H1 (cell line): ENCODE measurements around the gene HINT3. TPM values are rescaled to one million over a fixed set of nuclear protein-coding genes. Genes with fewer than 3 reads are reported as not detected.

Experiments
- CTCF ChIA-PET: fragments of 300-600 bp; sonication (Branson Sonifier 250); formaldehyde crosslinking; loops from one replicate; lab custom pipeline; 2021; ENCODE audit not compliant: partially characterized antibody; lab: Charles Lee
- POLR2A ChIA-PET: fragments of 300-600 bp; sonication (Branson Sonifier 250); formaldehyde crosslinking; loops from one replicate; lab custom pipeline; 2021; ENCODE audit warnings: inconsistent platforms; ENCODE audit not compliant: partially characterized antibody; lab: Charles Lee
- DNase-seq, 2 experiments: peaks; one replicate each; pipeline versions ENCODE4 v3.0.0 to v3.0.0-alpha.2; 2010 to 2022; ENCODE audit warnings: low spot score in 2 of 2, low read depth in 1 of 2, mixed read lengths in 1 of 2
- FAIRE-seq: peaks from 2 replicates; lab custom pipeline; 2011; peaks lifted over from hg19 to GRCh38; lab: Jason Lieb, UNC
- H2AFZ ChIP-seq: 2 replicates; pipeline ENCODE4 v1.8.1; 2012; ENCODE audit warnings: low read length, inconsistent platforms
- H2AK5ac ChIP-seq: 2 replicates; pipeline ENCODE4 v1.6.1; 2013; ENCODE audit warnings: low read depth, low read length
- H2BK120ac ChIP-seq: replicated peaks from 2 replicates; pipeline ENCODE3; 2013; ENCODE audit warnings: low read depth, low read length, inconsistent platforms
- H2BK12ac ChIP-seq: 2 replicates; pipeline ENCODE4 v1.6.1; 2013; ENCODE audit warnings: low read depth, low read length
- H2BK15ac ChIP-seq: 2 replicates; pipeline ENCODE4 v1.6.1; 2013; ENCODE audit warnings: low read length
- H2BK20ac ChIP-seq: 2 replicates; pipeline ENCODE4 v1.6.1; 2013; ENCODE audit warnings: low read length
- H2BK5ac ChIP-seq: 2 replicates; pipeline ENCODE4 v1.6.1; 2013; ENCODE audit warnings: low read depth, low read length
- H3K14ac ChIP-seq: 2 replicates; pipeline ENCODE4 v1.6.1; 2013; ENCODE audit warnings: inconsistent platforms; ENCODE audit not compliant: insufficient read length
- H3K18ac ChIP-seq: 2 replicates; pipeline ENCODE4 v1.6.1; 2013; ENCODE audit warnings: low read length; ENCODE audit errors: extremely low read depth
- H3K23ac ChIP-seq: 2 replicates; pipeline ENCODE4 v1.6.1; 2013; ENCODE audit warnings: inconsistent platforms; ENCODE audit not compliant: insufficient read length
- H3K23me2 ChIP-seq: 2 replicates; pipeline ENCODE4 v1.6.1; 2013; ENCODE audit warnings: low read depth, low read length
- H3K27ac ChIP-seq: 2 replicates; pipeline ENCODE4 v1.6.1; 2011; ENCODE audit warnings: low read depth, low read length, inconsistent platforms
- H3K27me3 ChIP-seq, 4 experiments: replicated peaks in 1 of 4; 1 replicate in 1 of 4; 2 replicates in 3 of 4; pipeline versions ENCODE4 v1.6.1 to v1.8.1; 2011 to 2013; ENCODE audit warnings: low read length in 3 of 4, mild to moderate bottlenecking in 3 of 4, inconsistent platforms in 2 of 4, mixed read lengths in 2 of 4, moderate library complexity in 1 of 4; ENCODE audit not compliant: control insufficient read depth in 3 of 4, insufficient read depth in 3 of 4; ENCODE audit errors: extremely low read depth in 1 of 4
- H3K36me3 ChIP-seq, 4 experiments: 2 replicates each; pipeline versions ENCODE4 v1.6.1 to v1.8.1; 2011 to 2013; ENCODE audit warnings: mild to moderate bottlenecking in 4 of 4, low read length in 3 of 4, moderate library complexity in 2 of 4, control low read depth in 1 of 4, inconsistent platforms in 1 of 4; ENCODE audit not compliant: insufficient read depth in 4 of 4, control insufficient read depth in 2 of 4
- H3K4ac ChIP-seq: replicated peaks from 2 replicates; pipeline ENCODE3; 2013; ENCODE audit warnings: low read length, low read depth, mixed read lengths, inconsistent platforms; ENCODE audit not compliant: insufficient read length
- H3K4me1 ChIP-seq, 4 experiments: replicated peaks in 1 of 4; 1 replicate in 1 of 4; 2 replicates in 3 of 4; pipeline versions ENCODE4 v1.6.1 to v1.8.1; 2011 to 2013; ENCODE audit warnings: low read length in 3 of 4, inconsistent platforms in 2 of 4, mixed read lengths in 1 of 4; ENCODE audit not compliant: insufficient read depth in 4 of 4, control insufficient read depth in 3 of 4
- H3K4me2 ChIP-seq, 2 experiments: 2 replicates each; pipeline versions ENCODE4 v1.6.1 to v1.8.1; 2011 to 2013; ENCODE audit warnings: low read depth in 2 of 2, low read length in 2 of 2, control low read depth in 1 of 2, inconsistent platforms in 1 of 2, mild to moderate bottlenecking in 1 of 2; ENCODE audit not compliant: insufficient read depth in 1 of 2
- H3K4me3 ChIP-seq, 4 experiments: fragments of 200-600, 300-600 bp in 1 of 4; sonication (generic), shearing (Covaris generic), sonication (Bioruptor Twin) in 1 of 4; 2 replicates each; pipeline versions ENCODE4 v1.5.1 to v1.8.1; 2011 to 2016; ENCODE audit warnings: low read length in 4 of 4, low read depth in 3 of 4, control low read depth in 2 of 4, inconsistent platforms in 2 of 4, mild to moderate bottlenecking in 2 of 4, mixed read lengths in 1 of 4, moderate library complexity in 1 of 4; ENCODE audit not compliant: insufficient read depth in 2 of 4; ENCODE audit errors: extremely low read depth in 1 of 4
- H3K56ac ChIP-seq: replicated peaks from 2 replicates; pipeline ENCODE3; 2013; ENCODE audit warnings: low read depth, mild to moderate bottlenecking, mixed read lengths, low read length, inconsistent platforms; ENCODE audit not compliant: insufficient read length
- H3K79me1 ChIP-seq: 2 replicates; pipeline ENCODE4 v1.6.1; 2013; ENCODE audit warnings: low read depth, low read length, control low read depth
- H3K79me2 ChIP-seq, 2 experiments: 2 replicates each; pipeline versions ENCODE4 v1.6.1 to v1.8.1; 2012 to 2013; ENCODE audit warnings: low read length in 2 of 2, mild to moderate bottlenecking in 2 of 2, inconsistent platforms in 1 of 2; ENCODE audit not compliant: insufficient read depth in 2 of 2, control insufficient read depth in 1 of 2
- H3K9ac ChIP-seq, 4 experiments: replicated peaks in 1 of 4; 1 replicate in 1 of 4; 2 replicates in 3 of 4; pipeline versions ENCODE4 v1.6.1 to v1.8.1; 2011 to 2013; ENCODE audit warnings: low read depth in 3 of 4, low read length in 3 of 4, control low read depth in 2 of 4, mild to moderate bottlenecking in 2 of 4, moderate library complexity in 2 of 4, inconsistent platforms in 1 of 4; ENCODE audit errors: extremely low read depth in 1 of 4
- H3K9me3 ChIP-seq, 2 experiments: 2 replicates each; pipeline versions ENCODE4 v1.6.1 to v1.8.1; 2012 to 2013; ENCODE audit warnings: mild to moderate bottlenecking in 2 of 2, moderate library complexity in 2 of 2, control low read depth in 1 of 2, inconsistent platforms in 1 of 2, low read depth in 1 of 2, low read length in 1 of 2, mixed read lengths in 1 of 2; ENCODE audit not compliant: insufficient read depth in 2 of 2
- H4K20me1 ChIP-seq, 2 experiments: replicated peaks in 1 of 2; 2 replicates each; pipeline versions ENCODE3 to v1.8.1; 2011 to 2013; ENCODE audit warnings: inconsistent platforms in 2 of 2, low read length in 2 of 2, mild to moderate bottlenecking in 1 of 2; ENCODE audit not compliant: insufficient read depth in 2 of 2, control insufficient read depth in 1 of 2
- H4K5ac ChIP-seq: 2 replicates; pipeline ENCODE4 v1.6.1; 2013; ENCODE audit warnings: low read length, low read depth, mixed read lengths, inconsistent platforms; ENCODE audit not compliant: insufficient read length
- H4K8ac ChIP-seq: 2 replicates; pipeline ENCODE4 v1.8.0; 2013; ENCODE audit warnings: mild to moderate bottlenecking, moderate library complexity, low read length, inconsistent platforms; ENCODE audit not compliant: insufficient read depth; ENCODE audit errors: extremely low read depth
- H4K91ac ChIP-seq: replicated peaks from 2 replicates; pipeline ENCODE3; 2013; ENCODE audit warnings: low read length, mixed read lengths, inconsistent platforms; ENCODE audit not compliant: insufficient read length
- CEBPB ChIP-seq: IDR thresholded peaks from 2 replicates; pipeline ENCODE4 v1.6.1; 2012; ENCODE audit warnings: low read depth, low read length
- WGBS, 2 experiments: shearing (Covaris generic) in 1 of 2; methylation state at CpG; one replicate each; pipeline versions ENCODE4 v1.1.6 to v1.1.7; 2013 to 2015; ENCODE audit warnings: low lambda C conversion rate in 2 of 2, mixed read lengths in 2 of 2, inconsistent platforms in 1 of 2, low coverage in 1 of 2, missing lambda C conversion rate in 1 of 2; ENCODE audit not compliant: insufficient replicate concordance in 2 of 2, insufficient coverage in 1 of 2, insufficient read length in 1 of 2; ENCODE audit errors: extremely low coverage in 1 of 2, missing lambda C conversion rate in 1 of 2; 5-methylcytosine and 5-hydroxymethylcytosine counted together
- polyA plus RNA-seq, 7 experiments: library from polyadenylated mRNA; depleted of rRNA in 3 of 7; stranded (reverse) in 5 of 7; unstranded in 2 of 7; fragments of >200 nt in 5 of 7; fragments of 200-250 nt in 2 of 7; gene quantifications; 1 replicate in 5 of 7; 2 replicates in 1 of 7; 4 replicates in 1 of 7; pipeline versions ENCODE4 v1.2.1 to v1.2.3, GENCODE V29; 2011 to 2013; ENCODE audit warnings: missing spikeins in 2 of 7, mixed read lengths in 2 of 7
- total RNA-seq: library from RNA; stranded (reverse); fragmentation: NEBNext Ultra II Directional; extraction: Animal tissue kit (Norgen Biotek cat#: 25700); gene quantifications from 2 replicates; pipeline ENCODE4 v1.2.1, GENCODE V29; 2021

The HINT3 gene
- total and polyA plus RNA-seq, 2 of the 8 experiments (the other 6 are each of a cell fraction or from before 2014, with no cell fraction given) = 1.2 to 7.8 TPM

DNA sequence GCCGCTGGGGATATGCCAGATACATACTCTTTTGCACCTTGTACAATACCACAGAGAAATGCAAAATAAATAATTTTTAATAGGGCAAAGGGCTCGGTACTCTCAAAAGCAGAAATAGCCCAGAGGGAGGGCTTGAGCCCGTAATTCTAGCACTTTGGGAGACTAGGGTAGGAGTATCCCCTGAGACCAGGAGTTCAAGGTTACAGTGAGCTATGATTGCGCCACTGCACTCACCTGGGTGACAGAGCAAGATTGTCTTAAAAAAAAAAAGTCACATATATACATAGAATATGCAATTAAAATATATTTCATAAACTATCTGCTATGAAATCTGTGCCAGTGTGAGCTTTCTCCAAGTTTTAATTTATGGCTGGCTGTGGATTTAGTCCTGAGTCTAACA is 29.0 kb downstream of the HINT3 start:
- H3K9ac ChIP-seq = peak overlapping the region in 1 of 4 experiments; percentile 88; a peak in 1 of 7 replicates
- CTCF ChIA-PET = interaction anchor here (0.6 to 2.8 kb wide), 7 partner anchors 8 to 226 kb away, joined by 3 to 18 read pairs (median 5); no protein-coding TSS in a partner anchor
- TF ChIP-seq CEBPB = peak; percentile 44; the same call in 1 of the 2 replicates

More for the DNA sequence above, 29.0 kb downstream of the HINT3 start:
- Histone ChIP-seq H3K4me2 (peak overlapping the region; percentile 78 to 90), H4K91ac (no peak overlapping the region), H3K14ac (no peak overlapping the region), H2AK5ac (no peak overlapping the region), H2BK5ac (no peak overlapping the region), H3K23me2 (peaks cover 11% of the 10 kb centered on the region), H2AFZ (peak overlapping the region; percentile 95; the same call in 1 of the 2 replicates), H3K4me3 (peak overlapping the region; percentile 89 to 97 (median 90); a peak in 7 of 8 replicates), H2BK12ac (no peak overlapping the region), H3K4ac (no peak overlapping the region), H3K79me1 (no peaks in the 10 kb centered on the region; the same call in 1 of the 2 replicates), H3K56ac (no peak overlapping the region), H3K36me3 (no peaks in the 10 kb centered on the region), H4K5ac (no peak overlapping the region), H2BK20ac (no peak overlapping the region), H3K27ac (no peak overlapping the region), H3K18ac (no peak overlapping the region), H3K4me1 (peaks cover 0 to 10% (median 3%) of the 10 kb centered on the region in 4 experiments; a peak in 4 of 7 replicates), H3K9me3 (no peaks in the 10 kb centered on the region), H4K8ac (no peak overlapping the region), H3K23ac (no peak overlapping the region), H3K27me3 (no peaks in the 10 kb centered on the region), H4K20me1 (no peaks in the 10 kb centered on the region), H3K79me2 (peaks cover 3 to 48% of the 10 kb centered on the region in 2 experiments; a peak in 3 of 4 replicates), H2BK15ac (no peak overlapping the region), H2BK120ac (no peak overlapping the region)
- POLR2A ChIA-PET = interaction anchor here (0.6 to 2.0 kb wide), 8 partner anchors 10 to 622 kb away, joined by 3 to 19 read pairs (median 4); partner anchors contain the start of gene HINT3
- DNase-seq (no peak), FAIRE-seq (no peak)
- 89% methylated on average over 4 of the region's 4 CpGs; no CpG with 5 or more reads in 1 of the 2 experiments for WGBS, 2 experiments
